ENCODE results near the gene DNAH14.
A peak's percentile ranks its signal among the peaks of the same experiment; 100 is the strongest.

The DNAH14 gene

GRCh38 chr1:225427235-225428067 is 498.0 kb downstream of the DNAH14 start, which contains the start of gene LBR:
TSS of gene LBR (minus strand) at chr1:225428038. CDS start at chr1:225424075, 3,963 bp downstream.
- DNase-seq (ENCODE audit: low read depth in 2 of 2) = no peak

- peak; percentile 77 to 86 for DNase-seq (ENCODE audit: low read depth in 2 of 2)
Observed at GRCh38 chr1:225428068-225428880, 498.8 kb downstream of the DNAH14 start.

GRCh38 chr1:225428881-225429455 is 499.5 kb downstream of the DNAH14 start:
- no peak for DNase-seq (ENCODE audit: low read depth in 2 of 2)

- no peak for DNase-seq (ENCODE audit: low read depth in 2 of 2)
Observed at GRCh38 chr1:225430301-225430700, 500.8 kb downstream of the DNAH14 start.

- no peak for DNase-seq (ENCODE audit: low read depth in 2 of 2)
Observed at GRCh38 chr1:225431081-225431863, 501.8 kb downstream of the DNAH14 start.

- DNase-seq (ENCODE audit: low read depth in 2 of 2) = no peak
Observed at GRCh38 chr1:225434046-225434445, 504.6 kb downstream of the DNAH14 start.

GRCh38 chr1:225435076-225435475 is 505.6 kb downstream of the DNAH14 start:
- no peak for DNase-seq (ENCODE audit: low read depth in 2 of 2)

GRCh38 chr1:225435487-225435886 is 506.0 kb downstream of the DNAH14 start:
- no peak for DNase-seq (ENCODE audit: low read depth in 2 of 2)

GRCh38 chr1:225435957-225436392 is 506.5 kb downstream of the DNAH14 start:
- DNase-seq (ENCODE audit: low read depth in 2 of 2) = no peak

GRCh38 chr1:225437710-225438437 is 508.4 kb downstream of the DNAH14 start:
- DNase-seq (ENCODE audit: low read depth in 2 of 2) = no peak

GRCh38 chr1:225440380-225441221 is 511.1 kb downstream of the DNAH14 start:
- no peak for DNase-seq (ENCODE audit: low read depth in 2 of 2)

- no peak for DNase-seq (ENCODE audit: low read depth in 2 of 2)
Observed at GRCh38 chr1:225441314-225442122, 512.0 kb downstream of the DNAH14 start.

GRCh38 chr1:225442123-225442505 is 512.6 kb downstream of the DNAH14 start:
- DNase-seq (ENCODE audit: low read depth in 2 of 2) = no peak

- DNase-seq (ENCODE audit: low read depth in 2 of 2) = no peak
Observed at GRCh38 chr1:225445639-225446594, 516.4 kb downstream of the DNAH14 start.

GRCh38 chr1:225446595-225446960 is 517.1 kb downstream of the DNAH14 start:
- no peak for DNase-seq (ENCODE audit: low read depth in 2 of 2)

GRCh38 chr1:225446981-225447615 is 517.6 kb downstream of the DNAH14 start:
- no peak for DNase-seq (ENCODE audit: low read depth in 2 of 2)

- no peak for DNase-seq (ENCODE audit: low read depth in 2 of 2)
Observed at GRCh38 chr1:225447650-225448089, 518.2 kb downstream of the DNAH14 start.
